Prostate gland (tissue), 2 donors: Measurements from ENCODE around the gene SPNS2. TPM values are rescaled to one million over a fixed set of nuclear protein-coding genes. Genes with fewer than 3 reads are reported as not detected.

ENCODE experiments used
- DNase-seq: peaks from one replicate; pipeline ENCODE4 v3.0.0-alpha.2; 2019; ENCODE audit warnings: low spot score
- H3K27ac ChIP-seq, 2 donors: fragments of 200-600 bp; sonication (generic); 2 replicates each; pipeline ENCODE4 v1.5.1; 2017 to 2019
- H3K27me3 ChIP-seq: fragments of 200-600 bp; sonication (generic); replicated peaks from 2 replicates; pipeline ENCODE4 v1.5.1; 2019; ENCODE audit not compliant: insufficient read depth
- H3K36me3 ChIP-seq, 2 donors: fragments of 200-600 bp; sonication (generic); 1 replicate in 1 of 2; 2 replicates in 1 of 2; pipeline versions ENCODE4 v1.5.1 to v1.8.1; 2017 to 2019
- H3K4me1 ChIP-seq: fragments of 200-600 bp; sonication (generic); replicated peaks from 2 replicates; pipeline ENCODE4 v1.5.1; 2019
- H3K4me3 ChIP-seq, 2 donors: fragments of 200-600 bp; sonication (generic); 2 replicates each; pipeline ENCODE4 v1.5.1; 2017 to 2019
- H3K9me3 ChIP-seq: fragments of 200-600 bp; sonication (generic); 2 replicates; pipeline ENCODE4 v1.5.1; 2017
- CTCF ChIP-seq, 4 experiments: fragments of 200-600 bp in 2 of 4; fragments of 450-650 bp in 2 of 4; sonication (generic) in 2 of 4; IDR thresholded peaks; 1 replicate in 3 of 4; 2 replicates in 1 of 4; pipeline ENCODE4 v1.5.1; 2016 to 2019; ENCODE audit warnings: antibody characterized with exemption in 4 of 4, mild to moderate bottlenecking in 2 of 4, moderate library complexity in 2 of 4
- POLR2A ChIP-seq: fragments of 450-650 bp; IDR thresholded peaks from one replicate; pipeline ENCODE4 v1.6.1; 2016; ENCODE audit warnings: antibody characterized with exemption, mild to moderate bottlenecking
- POLR2AphosphoS5 ChIP-seq: sonication (generic); formaldehyde crosslinking; IDR thresholded peaks from one replicate; pipeline ENCODE4 v1.6.1; 2017; ENCODE audit warnings: antibody characterized with exemption
- WGBS: methylation state at CpG from one replicate; pipeline ENCODE4 v1.1.5; 2018; 5-methylcytosine and 5-hydroxymethylcytosine counted together
- intact Hi-C: fragments of 100-400 bp; cut with DNase I; formaldehyde crosslinking; loops from one replicate; pipeline ENCODE4 v1.14.2; 2022
- total RNA-seq, 2 donors: library from RNA; depleted of rRNA; stranded (reverse); fragments of >200 nt; gene quantifications; one replicate each; pipeline ENCODE4 v1.1.0, GENCODE V29; 2016

SPNS2 gene
- total RNA-seq, 2 donors from 2014 or later, result 6.6 to 14.0 TPM

- Histone ChIP-seq H3K36me3 (no peaks in the 10 kb centered on the region), H3K4me3 (no peak overlapping the region), H3K9me3 (no peaks in the 10 kb centered on the region), H3K27me3 (no peaks in the 10 kb centered on the region), H3K27ac (peak overlapping the region; percentile 26 to 51), H3K4me1 (no peaks in the 10 kb centered on the region)
- TF ChIP-seq POLR2AphosphoS5, result no peak
- TF ChIP-seq POLR2A, result no peak
- no peak for TF ChIP-seq CTCF (IDR thresholded peaks at IDR 0.05)
- intact Hi-C loops, result no loop called here
- no peak for DNase-seq
- 78% methylated on average over 19 of the region's 19 CpGs for WGBS
Measured at GRCh38 chr17:4520060-4520893, 21.6 kb downstream of the SPNS2 start.

- TF ChIP-seq POLR2AphosphoS5 (peak; percentile 48), CTCF (IDR thresholded peaks at IDR 0.05) (no peak)
- WGBS, result 75% methylated on average over 8 of the region's 8 CpGs
- intact Hi-C loops, result no loop called here
- H3K9me3 ChIP-seq, result no peaks in the 10 kb centered on the region
- peak overlapping the region in 1 of 2 donors; percentile 49 for H3K27ac ChIP-seq
- peak; percentile 33 for DNase-seq
- H3K27me3 ChIP-seq, result no peaks in the 10 kb centered on the region
- no peak overlapping the region for H3K4me3 ChIP-seq
- H3K4me1 ChIP-seq, result no peaks in the 10 kb centered on the region
- no peaks in the 10 kb centered on the region for H3K36me3 ChIP-seq
Measured at GRCh38 chr17:4520894-4521600, 22.4 kb downstream of the SPNS2 start.

GRCh38 chr17:4522661-4523060 is 24.0 kb downstream of the SPNS2 start:
- H3K36me3 ChIP-seq, result no peaks in the 10 kb centered on the region
- H3K27me3 ChIP-seq, result no peaks in the 10 kb centered on the region
- DNase-seq, result no peak
- WGBS, result 84% methylated on average over 6 of the region's 6 CpGs
- H3K27ac ChIP-seq, result no peak overlapping the region
- no peaks in the 10 kb centered on the region for H3K4me1 ChIP-seq
- no peaks in the 10 kb centered on the region for H3K9me3 ChIP-seq
- no peak overlapping the region for H3K4me3 ChIP-seq
- intact Hi-C loops, result no loop called here
- TF ChIP-seq POLR2AphosphoS5 (no peak), POLR2A (no peak), CTCF (IDR thresholded peaks at IDR 0.05) (no peak)

GRCh38 chr17:4523946-4524345 is 25.3 kb downstream of the SPNS2 start:
- H3K36me3 ChIP-seq, result no peaks in the 10 kb centered on the region
- H3K4me3 ChIP-seq, result no peak overlapping the region
- H3K27me3 ChIP-seq, result no peaks in the 10 kb centered on the region
- no peaks in the 10 kb centered on the region for H3K9me3 ChIP-seq
- DNase-seq, result no peak
- intact Hi-C loops, result no loop called here
- TF ChIP-seq POLR2AphosphoS5 (no peak), POLR2A (no peak), CTCF (IDR thresholded peaks at IDR 0.05) (no peak)
- no peaks in the 10 kb centered on the region for H3K4me1 ChIP-seq
- WGBS, result 83% methylated on average over 8 of the region's 8 CpGs
- H3K27ac ChIP-seq, result no peak overlapping the region
